NCI-H146 (cell line): ENCODE results near the gene CEP68.
"Not testable (repeated sequence)": the region's sequence is repeated elsewhere in the genome, so short reads cannot be mapped to it uniquely, and the experiment has no call there.

Source experiments
- DNase-seq: peaks from one replicate; lab custom pipeline; 2025; lab: John Stamatoyannopoulos, UW

CEP68 gene, protein sequence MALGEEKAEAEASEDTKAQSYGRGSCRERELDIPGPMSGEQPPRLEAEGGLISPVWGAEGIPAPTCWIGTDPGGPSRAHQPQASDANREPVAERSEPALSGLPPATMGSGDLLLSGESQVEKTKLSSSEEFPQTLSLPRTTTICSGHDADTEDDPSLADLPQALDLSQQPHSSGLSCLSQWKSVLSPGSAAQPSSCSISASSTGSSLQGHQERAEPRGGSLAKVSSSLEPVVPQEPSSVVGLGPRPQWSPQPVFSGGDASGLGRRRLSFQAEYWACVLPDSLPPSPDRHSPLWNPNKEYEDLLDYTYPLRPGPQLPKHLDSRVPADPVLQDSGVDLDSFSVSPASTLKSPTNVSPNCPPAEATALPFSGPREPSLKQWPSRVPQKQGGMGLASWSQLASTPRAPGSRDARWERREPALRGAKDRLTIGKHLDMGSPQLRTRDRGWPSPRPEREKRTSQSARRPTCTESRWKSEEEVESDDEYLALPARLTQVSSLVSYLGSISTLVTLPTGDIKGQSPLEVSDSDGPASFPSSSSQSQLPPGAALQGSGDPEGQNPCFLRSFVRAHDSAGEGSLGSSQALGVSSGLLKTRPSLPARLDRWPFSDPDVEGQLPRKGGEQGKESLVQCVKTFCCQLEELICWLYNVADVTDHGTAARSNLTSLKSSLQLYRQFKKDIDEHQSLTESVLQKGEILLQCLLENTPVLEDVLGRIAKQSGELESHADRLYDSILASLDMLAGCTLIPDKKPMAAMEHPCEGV

DNA sequence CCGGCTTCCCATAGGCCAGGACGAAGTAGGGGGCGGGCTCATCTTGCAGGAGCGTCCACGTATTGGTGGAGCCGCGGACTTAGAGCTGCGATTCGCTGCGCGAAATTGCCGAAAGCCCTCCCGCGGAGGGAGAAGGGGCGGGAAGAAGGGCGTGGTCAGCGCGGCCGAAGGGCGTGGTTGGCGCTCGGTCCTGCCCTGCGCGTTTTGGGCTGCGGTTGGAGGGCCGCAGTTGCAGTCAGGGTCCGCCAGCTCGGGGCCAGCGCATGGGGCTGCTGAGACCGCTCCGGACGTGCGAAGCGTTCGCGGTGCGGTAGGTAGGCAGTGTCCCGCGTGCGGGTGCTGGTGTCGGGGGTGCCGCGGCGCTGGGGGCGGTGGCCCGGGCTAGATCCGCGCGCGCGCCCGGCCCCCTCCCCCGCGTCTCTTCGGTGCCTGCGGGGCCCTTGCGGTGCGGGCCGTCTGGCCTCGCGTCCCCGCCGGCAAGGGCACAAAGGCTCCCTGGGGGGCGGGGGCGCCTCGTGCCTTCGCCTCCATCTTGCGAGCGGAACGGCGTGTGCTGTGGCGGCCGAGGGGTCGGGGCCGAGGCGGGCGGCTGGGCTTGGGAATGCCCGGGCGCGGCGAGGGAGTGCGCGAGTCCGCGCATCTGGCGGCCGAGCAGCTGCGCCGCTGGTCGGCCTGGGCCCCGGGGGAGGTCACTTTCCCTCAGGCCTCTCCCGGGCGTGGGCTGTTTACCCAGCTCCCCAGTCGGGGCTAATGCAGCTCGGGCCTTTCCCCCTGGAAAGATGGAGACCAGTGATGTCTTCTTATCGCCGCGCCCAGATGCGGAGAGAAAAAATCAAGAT is at the start of gene CEP68:
Gene CEP68 (plus strand): TSS at position 202 of the 839 bp plus-strand sequence. CDS start 13,029 bp downstream, outside the sequence.
- DNase-seq = peak; percentile 98

DNA sequence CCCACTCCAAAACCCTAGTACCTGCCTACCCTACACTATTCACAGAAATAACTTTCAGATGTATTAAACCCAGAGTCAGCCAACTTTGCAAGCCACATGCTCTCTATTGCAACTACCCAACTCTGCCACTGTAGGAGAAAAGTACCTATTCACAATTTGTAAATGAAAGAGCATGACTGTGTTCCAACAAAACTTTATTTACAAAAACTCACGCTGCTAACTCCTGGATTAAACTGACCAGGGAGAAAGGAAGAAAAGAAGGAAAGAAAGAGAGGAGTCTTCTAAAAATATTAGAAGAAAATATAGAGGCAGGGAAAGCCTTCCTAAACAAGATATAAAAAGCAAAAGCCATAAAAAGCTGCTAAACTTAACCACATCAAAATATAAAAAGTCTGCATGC is 42.4 kb upstream of the CEP68 start:
- DNase-seq = no peak

DNA sequence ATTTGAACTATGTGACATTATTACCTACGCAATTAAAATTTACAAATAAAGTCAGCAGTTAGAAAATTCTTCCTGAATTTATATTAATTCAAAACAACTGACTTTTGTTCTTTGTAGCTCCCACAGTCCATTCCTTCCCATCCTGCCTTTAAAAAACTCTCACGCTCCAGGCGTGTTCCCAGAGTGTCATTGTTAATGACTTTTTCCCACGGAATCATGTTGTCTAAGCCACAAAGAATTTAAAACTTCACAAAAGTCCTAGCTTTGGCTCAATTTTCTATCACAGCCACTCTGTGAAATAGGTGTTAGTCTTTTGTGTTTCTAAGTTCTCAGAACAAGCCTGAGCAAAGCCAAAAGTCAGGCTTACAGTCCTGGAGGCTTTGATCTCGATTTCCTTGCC is 40.5 kb upstream of the CEP68 start:
- no peak for DNase-seq

DNA sequence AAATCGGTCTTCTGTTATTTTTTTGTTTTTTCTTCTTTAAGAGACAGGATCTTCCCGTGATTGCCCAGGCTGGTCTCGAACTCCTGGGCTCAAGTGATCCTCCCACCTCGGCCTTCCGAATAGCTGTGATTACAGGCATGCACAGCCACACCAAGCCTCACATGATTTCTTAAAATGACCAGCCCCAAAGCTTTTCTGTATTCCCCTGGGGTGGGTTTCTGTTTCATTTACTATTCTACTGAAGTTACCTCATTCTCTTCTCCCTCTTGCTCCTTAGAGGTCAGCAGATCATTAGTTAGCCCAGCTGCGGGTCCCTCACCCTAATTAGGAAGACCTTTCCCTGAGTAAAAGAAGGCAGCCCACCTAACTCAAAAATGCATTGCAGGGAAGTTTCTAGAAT is 39.4 kb upstream of the CEP68 start:
- no peak for DNase-seq

DNA sequence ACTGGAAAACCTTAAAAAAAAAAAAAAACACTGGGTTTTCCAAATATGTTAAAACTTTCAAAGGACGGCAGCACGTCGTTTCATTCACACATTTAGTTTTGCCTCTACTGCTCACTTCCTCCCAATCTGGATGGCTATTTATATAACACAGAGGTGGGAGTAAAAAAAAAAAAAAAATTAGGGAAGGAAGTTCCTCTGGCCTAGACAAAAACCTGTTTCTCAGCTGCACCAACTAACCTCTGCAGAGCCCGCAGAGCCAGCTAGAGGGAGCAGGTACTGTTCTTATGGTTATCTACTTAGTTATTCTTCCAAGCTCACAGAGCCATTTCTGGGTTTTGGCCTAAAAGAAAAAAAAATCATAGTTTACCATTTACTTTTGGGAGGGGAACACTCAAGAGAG is 38.9 kb upstream of the CEP68 start:
- DNase-seq = no peak

DNA sequence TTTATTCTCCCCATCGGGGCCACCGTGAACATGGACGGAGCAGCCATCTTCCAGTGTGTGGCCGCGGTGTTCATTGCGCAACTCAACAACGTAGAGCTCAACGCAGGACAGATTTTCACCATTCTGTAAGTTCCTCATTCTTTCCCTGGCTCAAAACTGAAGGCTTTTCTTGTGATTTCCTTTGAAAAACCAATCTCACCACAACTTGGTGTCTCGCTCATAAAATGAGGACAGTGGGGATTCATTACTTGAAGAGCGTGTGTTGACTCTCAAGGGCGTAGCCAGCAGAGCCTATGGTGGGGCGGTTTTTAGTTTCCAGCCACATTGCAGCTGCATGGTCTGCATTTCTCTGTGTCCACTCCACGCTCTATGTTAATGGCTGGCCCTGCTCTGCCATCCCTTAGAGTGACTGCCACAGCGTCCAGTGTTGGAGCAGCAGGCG is 38.1 kb upstream of the CEP68 start:
- DNase-seq = no peak

DNA sequence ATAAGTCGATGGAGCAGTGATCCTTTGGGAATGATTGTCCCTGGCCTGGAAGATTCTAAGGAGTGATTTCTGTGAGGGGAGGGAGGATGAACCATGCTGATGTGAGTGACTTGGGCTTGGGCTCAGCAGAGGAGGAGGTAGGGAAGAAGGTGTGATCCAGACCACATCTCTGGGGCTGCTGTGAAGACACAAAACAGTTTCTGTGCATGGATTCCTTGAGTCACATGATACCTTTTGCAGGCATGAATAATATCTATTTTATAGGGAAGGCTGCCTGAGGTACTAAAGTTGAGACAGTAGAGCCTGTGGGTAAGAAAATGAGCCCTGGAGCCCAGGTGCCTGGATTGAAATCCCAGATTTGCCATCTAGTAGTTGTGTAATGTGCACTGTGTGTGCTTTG is 37.2 kb upstream of the CEP68 start:
- DNase-seq = no peak

DNA sequence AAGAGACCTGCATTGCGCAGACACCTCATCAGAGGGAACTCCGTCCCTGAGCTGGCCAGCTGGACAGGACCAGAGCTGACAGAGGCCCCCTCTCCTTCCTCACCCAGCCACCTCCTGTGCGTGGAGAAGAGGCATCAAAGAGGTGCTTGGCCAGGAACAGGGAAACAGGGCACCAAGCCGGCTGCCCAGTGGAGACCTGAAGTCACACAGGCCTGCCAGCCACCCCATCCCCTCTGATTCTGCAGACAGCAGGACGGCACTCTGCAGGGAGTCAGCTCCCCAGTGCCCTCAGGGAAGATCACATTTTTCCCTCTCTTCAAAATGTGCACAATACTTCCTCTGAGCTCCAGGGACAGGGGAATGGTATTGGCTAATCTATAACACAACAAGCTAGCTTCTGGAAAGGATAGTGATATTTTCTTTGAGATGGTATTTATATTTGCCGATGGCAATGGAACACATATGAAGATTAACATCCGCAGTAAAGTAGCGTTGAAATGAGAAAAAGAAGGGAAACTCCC is 36.5 kb upstream of the CEP68 start:
- no peak for DNase-seq

DNA sequence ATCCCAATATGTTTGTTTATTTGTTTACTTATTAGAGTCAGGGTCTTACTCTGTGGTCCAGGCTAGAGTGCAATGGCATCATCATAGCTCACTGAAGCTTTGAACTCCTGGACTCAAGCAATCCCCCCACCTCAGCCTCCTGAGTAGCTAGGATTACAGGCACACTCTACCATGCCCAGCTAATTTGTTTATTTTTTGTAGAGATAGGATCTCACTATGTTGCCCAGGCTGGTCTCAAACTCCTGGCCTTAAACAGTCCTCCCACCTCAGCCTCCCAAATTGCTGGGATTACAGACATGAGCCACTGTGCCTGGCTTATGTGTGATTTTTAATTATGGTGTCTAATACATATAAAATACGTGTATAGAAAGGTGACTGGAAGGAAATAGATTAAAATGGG is 36.0 kb upstream of the CEP68 start:
- DNase-seq = not testable (repeated sequence)

DNA sequence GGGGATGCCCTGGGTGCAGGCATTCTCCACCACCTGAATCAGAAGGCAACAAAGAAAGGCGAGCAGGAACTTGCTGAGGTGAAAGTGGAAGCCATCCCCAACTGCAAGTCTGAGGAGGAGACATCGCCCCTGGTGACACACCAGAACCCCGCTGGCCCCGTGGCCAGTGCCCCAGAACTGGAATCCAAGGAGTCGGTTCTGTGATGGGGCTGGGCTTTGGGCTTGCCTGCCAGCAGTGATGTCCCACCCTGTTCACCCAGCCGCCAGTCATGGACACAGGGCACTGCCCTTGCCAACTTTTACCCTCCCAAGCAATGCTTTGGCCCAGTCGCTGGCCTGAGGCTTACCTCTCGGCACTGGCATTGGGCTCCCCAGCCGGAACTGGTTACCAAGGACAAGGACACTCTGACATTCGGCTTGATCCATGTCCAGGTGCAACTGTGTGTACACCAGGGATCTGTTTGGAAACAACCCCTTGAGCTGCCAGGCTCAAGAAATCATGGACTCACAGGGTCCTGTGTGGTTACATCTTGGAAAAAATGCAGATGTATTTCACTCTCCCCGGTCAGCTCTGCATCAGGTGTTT is 35.2 kb upstream of the CEP68 start:
- no peak for DNase-seq

DNA sequence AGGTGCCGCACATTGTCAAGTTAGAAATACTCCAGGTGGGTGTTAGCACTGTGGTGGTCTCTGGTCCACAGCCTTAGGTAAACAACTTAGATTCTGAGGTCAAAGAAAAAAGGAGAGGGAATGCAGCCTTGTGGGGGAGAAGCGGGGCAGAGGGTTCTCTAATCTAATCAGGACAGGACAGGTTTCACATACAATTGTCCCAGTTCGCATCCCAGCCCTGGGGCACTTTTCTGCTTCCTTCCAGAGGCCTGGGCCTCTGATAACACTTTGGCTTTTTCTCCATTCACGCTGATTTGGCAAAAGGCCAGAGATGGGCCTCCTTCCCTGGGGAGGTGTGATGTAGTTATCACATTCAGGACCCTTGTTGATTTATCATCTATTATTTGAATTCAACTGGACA is 34.5 kb upstream of the CEP68 start:
- peak; percentile 58 for DNase-seq

DNA sequence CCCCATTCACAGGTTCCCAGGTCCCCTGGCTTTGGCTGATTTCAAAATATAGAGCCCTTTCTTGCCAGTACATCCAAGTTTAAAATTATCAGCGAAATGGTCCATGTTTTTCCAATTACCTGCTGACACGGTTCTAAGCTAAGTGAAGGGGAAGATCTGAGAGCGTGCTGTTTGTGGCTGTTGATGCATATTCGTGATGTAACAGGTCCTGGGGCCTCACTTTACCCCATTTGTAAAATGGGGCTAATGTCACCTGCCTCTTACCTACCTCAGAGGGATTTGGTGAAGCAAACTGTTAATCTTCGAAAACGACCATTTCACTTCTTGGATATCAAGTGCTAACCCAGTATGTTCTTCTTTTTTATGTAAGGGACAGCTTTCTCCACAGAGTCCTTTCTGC is 34.0 kb upstream of the CEP68 start:
- DNase-seq = no peak

DNA sequence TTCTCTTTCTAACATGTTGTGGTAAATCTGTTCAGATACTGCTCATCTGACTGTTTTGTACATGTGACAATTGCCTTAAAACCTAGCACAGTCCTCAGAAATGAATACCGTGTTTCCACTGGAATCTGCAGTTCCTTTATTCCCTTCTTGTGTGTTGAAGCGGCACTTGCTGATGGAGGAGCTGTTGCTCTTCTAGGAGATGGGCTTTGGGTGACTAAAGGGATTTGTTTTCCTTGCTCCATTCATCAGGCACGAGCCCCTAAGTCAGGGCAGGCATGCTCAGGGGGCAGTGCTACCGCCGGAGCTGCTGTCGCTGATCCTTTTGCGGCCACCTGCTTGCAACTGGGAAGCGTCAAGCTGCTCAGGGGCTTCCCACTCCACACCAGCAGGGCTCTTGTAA is 32.5 kb upstream of the CEP68 start:
- no peak for DNase-seq

DNA sequence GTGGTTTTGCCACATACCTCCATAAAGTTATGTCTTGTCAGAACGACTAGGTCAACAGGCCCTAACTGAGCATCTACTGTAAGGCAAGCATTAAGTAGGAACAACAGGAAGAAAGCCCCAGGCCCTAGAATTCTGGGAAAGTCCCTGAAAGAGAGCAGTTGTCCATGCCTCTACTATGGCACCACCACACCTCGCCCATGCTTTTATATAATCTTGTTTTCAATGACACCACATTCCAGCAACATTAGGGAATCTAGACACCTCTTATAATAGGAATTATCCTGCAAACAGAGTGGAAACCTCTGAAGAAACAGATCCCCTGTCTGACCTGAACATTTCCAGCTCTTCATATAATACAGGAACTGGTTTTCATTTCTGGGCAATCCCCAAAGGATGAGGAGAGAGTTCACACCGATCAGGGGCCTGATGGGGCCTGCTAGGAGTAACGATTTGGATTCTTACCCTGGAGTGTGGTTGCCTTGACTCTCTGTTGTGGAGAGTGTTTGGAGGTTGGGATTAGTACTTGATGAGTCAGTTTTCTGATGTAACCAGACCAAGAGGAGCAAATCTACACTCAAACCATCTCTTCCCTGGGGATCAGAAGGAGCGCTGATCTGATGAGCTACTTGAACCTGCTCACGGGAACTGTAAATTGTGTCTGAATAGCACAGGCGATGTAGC is 31.9 kb upstream of the CEP68 start:
- no peak for DNase-seq

DNA sequence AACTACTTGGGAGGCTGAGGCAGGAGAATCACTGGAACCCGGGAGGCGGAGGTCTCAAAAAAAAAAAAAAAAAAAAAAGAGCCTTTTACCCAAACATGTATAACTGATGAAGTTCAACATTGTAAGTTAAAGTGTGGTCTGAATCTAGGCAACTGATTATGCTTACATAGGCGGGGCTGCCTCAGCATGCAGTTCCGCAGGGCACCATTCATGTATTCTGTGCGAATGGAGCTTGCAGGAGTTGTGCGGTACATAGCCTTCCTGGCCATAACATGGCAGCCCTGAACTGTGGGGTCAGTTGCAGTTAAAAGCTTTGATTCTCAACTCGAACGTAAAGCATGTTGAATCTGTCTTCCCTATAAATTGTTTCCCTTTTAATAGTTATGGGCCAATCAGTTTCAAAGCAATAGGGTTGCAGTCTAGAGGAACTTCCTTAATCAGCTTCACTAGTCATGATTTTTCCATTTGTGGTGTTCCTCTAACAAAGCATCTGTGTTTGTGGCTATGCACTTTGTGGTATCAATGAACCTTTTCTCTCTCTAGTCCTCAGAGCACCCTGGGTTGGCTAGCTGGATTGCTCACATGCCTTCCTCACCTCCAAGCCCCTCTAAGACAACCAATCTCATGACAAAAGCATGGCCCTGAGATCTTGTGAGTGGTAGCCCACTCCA is 30.6 kb upstream of the CEP68 start:
- no peak for DNase-seq

DNA sequence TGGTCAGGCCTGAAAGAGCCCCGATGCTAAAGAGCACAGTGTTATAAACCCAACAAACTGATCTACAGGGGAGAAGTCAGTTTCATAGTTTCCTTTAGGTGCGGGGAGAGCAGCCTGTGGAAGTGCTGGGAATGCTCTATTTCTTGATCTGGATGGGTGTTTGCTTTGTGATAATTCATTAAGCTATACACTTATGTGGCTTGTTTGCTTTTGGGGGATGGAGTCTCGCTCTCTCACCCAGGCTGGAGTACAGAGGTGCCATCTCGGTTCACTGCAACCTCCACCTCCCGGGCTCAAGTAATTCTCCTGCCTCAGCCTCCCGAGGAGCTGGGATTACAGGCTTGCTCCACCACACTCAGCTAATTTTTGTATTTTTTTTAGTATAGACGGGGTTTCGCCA is 30.1 kb upstream of the CEP68 start:
- DNase-seq = no peak

DNA sequence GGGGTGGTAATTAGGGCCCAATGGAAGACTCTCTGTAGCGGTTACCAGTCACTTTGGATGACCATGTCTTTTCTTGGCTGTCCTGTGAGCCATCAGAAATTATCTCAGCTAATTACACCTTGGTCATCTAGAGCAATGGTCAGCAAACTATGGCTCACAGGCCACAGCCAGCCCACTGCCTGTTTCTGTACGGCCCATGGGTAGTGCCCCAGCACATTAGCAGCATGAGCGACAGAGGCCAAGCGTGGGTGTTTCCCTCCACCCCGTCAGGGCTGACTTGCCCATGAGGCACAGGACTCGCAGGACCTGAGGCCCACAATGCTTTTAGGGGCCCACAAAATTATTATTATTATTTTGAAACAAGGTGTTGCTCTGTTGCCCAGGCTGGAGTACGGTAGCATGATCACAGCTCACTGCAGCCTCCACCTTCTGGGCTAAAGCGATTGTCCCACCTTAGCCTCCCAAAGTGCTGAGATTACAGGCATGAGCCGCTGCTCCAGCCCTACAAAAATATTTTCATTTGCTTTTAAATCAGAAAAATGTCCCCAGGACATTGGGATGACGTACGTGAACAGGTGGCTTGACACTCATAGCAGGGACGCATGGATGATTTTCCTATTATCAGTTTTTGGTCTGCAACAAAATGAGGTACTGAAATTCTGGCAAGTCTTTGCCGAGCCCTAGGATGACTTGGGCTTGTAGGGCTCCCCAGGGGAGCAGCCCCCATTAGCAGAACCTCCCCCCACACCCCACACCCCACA is 29.3 kb upstream of the CEP68 start:
- no peak for DNase-seq

DNA sequence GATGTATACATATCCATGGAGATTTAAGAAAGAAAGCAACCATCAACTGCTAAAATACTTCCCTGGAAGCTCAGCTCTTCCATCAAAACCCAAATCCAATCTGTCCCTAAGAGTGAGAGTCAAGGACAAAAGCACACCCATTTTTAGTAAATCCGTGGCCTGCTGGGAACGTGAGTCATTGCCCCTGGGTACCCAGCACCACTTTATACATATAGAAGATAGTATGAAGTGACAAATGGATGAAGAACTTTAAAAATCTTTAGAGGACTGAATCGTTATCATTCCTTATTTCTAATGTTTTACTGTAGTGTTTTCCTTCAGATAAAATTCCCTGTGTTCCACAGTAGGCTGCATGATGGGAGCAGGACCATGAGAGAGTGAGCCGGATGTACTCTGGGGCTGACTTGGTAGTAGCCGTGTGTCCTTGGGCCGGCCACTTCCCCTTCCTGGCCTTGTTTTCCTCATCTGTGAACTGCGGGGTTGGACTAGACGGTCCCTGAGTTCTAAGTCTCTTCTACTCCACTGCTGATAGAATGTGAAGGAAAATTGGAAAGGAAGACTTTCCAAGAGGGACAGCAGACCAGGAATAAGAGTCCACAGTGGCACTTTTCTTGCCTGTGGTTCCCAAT is 28.5 kb upstream of the CEP68 start:
- DNase-seq = no peak
